Common myeloid progenitor, CD34-positive (primary cell): ENCODE results near the gene CCDC68.

Experiments
- CTCF ChIA-PET: fragments of 350-600 bp; sonication (Branson Sonifier 250); formaldehyde crosslinking; loops from one replicate; lab custom pipeline; 2021; ENCODE audit warnings: antibody characterized with exemption; lab: Charles Lee
- POLR2A ChIA-PET: fragments of 350-600 bp; sonication (Branson Sonifier 250); formaldehyde crosslinking; loops from one replicate; lab custom pipeline; 2021; ENCODE audit warnings: antibody characterized with exemption; lab: Charles Lee
- DNase-seq, 3 donors: peaks; one replicate each; pipeline versions ENCODE4 v3.0.0 to v3.0.0-alpha.2; 2013
- H3K27ac ChIP-seq, 2 experiments: 1 replicate in 1 of 2; 2 replicates in 1 of 2; pipeline ENCODE4 v1.7.0; 2013; ENCODE audit warnings: inconsistent platforms in 2 of 2, low read length in 2 of 2, mild to moderate bottlenecking in 2 of 2, low read depth in 1 of 2, moderate library complexity in 1 of 2; ENCODE audit not compliant: severe bottlenecking in 2 of 2, insufficient read depth in 1 of 2, poor library complexity in 1 of 2
- H3K27me3 ChIP-seq, 5 experiments: replicated peaks in 2 of 5; 1 replicate in 3 of 5; 2 replicates in 2 of 5; pipeline versions ENCODE4 v1.6.1 to v1.7.0; 2013; ENCODE audit warnings: low read length in 4 of 5, mild to moderate bottlenecking in 2 of 5, moderate library complexity in 2 of 5, inconsistent platforms in 1 of 5; ENCODE audit not compliant: insufficient read depth in 5 of 5, control insufficient read depth in 4 of 5
- H3K36me3 ChIP-seq, 4 experiments: 1 replicate in 2 of 4; 2 replicates in 2 of 4; pipeline versions ENCODE4 v1.6.1 to v1.7.0; 2013; ENCODE audit warnings: low read length in 3 of 4, control low read depth in 1 of 4, mild to moderate bottlenecking in 1 of 4; ENCODE audit not compliant: control insufficient read depth in 4 of 4, insufficient read depth in 4 of 4
- H3K4me1 ChIP-seq, 4 experiments: 1 replicate in 3 of 4; 2 replicates in 1 of 4; pipeline versions ENCODE4 v1.6.1 to v1.7.1; 2013; ENCODE audit warnings: low read length in 3 of 4, mild to moderate bottlenecking in 3 of 4, control low read depth in 1 of 4, inconsistent platforms in 1 of 4, moderate library complexity in 1 of 4; ENCODE audit not compliant: control insufficient read depth in 4 of 4, insufficient read depth in 4 of 4; ENCODE audit errors: control extremely low read depth in 1 of 4
- H3K4me3 ChIP-seq, 7 experiments: 1 replicate in 4 of 7; 2 replicates in 3 of 7; pipeline versions ENCODE4 v1.5.1 to v1.7.0; 2013; ENCODE audit warnings: mild to moderate bottlenecking in 7 of 7, low read length in 6 of 7, moderate library complexity in 6 of 7, inconsistent platforms in 2 of 7, low read depth in 2 of 7, control low read depth in 1 of 7; ENCODE audit not compliant: insufficient read depth in 4 of 7, control insufficient read depth in 1 of 7; ENCODE audit errors: extremely low read depth in 1 of 7
- H3K9me3 ChIP-seq, 5 experiments: 1 replicate in 4 of 5; 2 replicates in 1 of 5; pipeline versions ENCODE4 v1.6.1 to v1.7.1; 2013; ENCODE audit warnings: low read length in 4 of 5, mild to moderate bottlenecking in 2 of 5, inconsistent platforms in 1 of 5, low read depth in 1 of 5, moderate library complexity in 1 of 5; ENCODE audit not compliant: control insufficient read depth in 4 of 5, insufficient read depth in 2 of 5; ENCODE audit errors: control extremely low read depth in 1 of 5
- WGBS: methylation state at CpG from one replicate; pipeline ENCODE4 v1.1.5; 2013; ENCODE audit not compliant: insufficient coverage; 5-methylcytosine and 5-hydroxymethylcytosine counted together

The CCDC68 gene

GRCh38 chr18:54900290-54900689, 59.0 kb downstream of the CCDC68 start:
- DNase-seq, result no peak
- Histone ChIP-seq H3K9me3 (no peaks in the 10 kb centered on the region), H3K4me3 (no peak overlapping the region), H3K27ac (no peak overlapping the region), H3K27me3 (no peaks in the 10 kb centered on the region), H3K4me1 (peaks cover 0 to 9% (median 3%) of the 10 kb centered on the region in 4 experiments), H3K36me3 (no peaks in the 10 kb centered on the region)
- 80% methylated on average over 1 of the region's 2 CpGs for WGBS
- ChIA-PET CTCF (no interaction called here), POLR2A (no interaction called here)

- no peak overlapping the region for H3K4me3 ChIP-seq
- ChIA-PET CTCF (no interaction called here), POLR2A (no interaction called here)
- peaks cover 0 to 9% (median 3%) of the 10 kb centered on the region in 4 experiments for H3K4me1 ChIP-seq
- no peak for DNase-seq
- H3K27ac ChIP-seq, result no peak overlapping the region
- no peaks in the 10 kb centered on the region for H3K27me3 ChIP-seq
- no peaks in the 10 kb centered on the region for H3K9me3 ChIP-seq
- H3K36me3 ChIP-seq, result no peaks in the 10 kb centered on the region
Measured at GRCh38 chr18:54899500-54899899, 59.8 kb downstream of the CCDC68 start.

GRCh38 chr18:54888933-54889332, 70.3 kb downstream of the CCDC68 start:
- no peak for DNase-seq
- ChIA-PET CTCF (no interaction called here), POLR2A (no interaction called here)
- Histone ChIP-seq H3K27ac (no peak overlapping the region), H3K36me3 (peaks cover 0 to 47% (median 18%) of the 10 kb centered on the region in 4 experiments), H3K4me1 (peaks cover 0 to 8% (median 0%) of the 10 kb centered on the region in 4 experiments), H3K9me3 (peaks cover 0 to 2% (median 0%) of the 10 kb centered on the region in 5 experiments), H3K27me3 (no peaks in the 10 kb centered on the region), H3K4me3 (no peak overlapping the region)
- 88% methylated on average over 2 of the region's 2 CpGs for WGBS

DNA sequence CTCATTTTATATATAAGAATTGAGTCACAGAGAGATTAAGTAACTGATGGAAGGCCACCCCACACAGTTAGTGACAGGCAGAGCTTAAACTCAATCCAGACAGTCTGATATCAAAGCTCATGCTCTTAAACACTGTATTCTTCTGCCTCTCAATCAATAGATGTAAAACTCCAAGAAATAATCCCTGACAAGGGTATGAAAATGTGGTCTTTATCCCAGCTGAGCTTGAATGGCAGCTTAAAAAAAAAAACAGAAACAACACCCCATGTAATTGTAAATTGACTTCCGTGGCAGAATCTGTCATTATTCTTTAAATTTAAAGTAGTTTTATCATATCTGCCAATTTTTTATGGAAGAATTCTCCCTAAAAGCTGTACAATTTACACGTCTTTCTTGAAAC, 70.9 kb downstream of the CCDC68 start:
- H3K9me3 ChIP-seq, result peaks cover 0 to 2% (median 0%) of the 10 kb centered on the region in 5 experiments
- H3K36me3 ChIP-seq, result peaks cover 0 to 52% (median 19%) of the 10 kb centered on the region in 4 experiments
- WGBS, result no CpG with 5 or more reads among the region's 2 CpGs
- no peak for DNase-seq
- no peaks in the 10 kb centered on the region for H3K27me3 ChIP-seq
- no peak overlapping the region for H3K4me3 ChIP-seq
- H3K27ac ChIP-seq, result no peak overlapping the region
- POLR2A ChIA-PET, result no interaction called here
- H3K4me1 ChIP-seq, result peaks cover 0 to 8% (median 0%) of the 10 kb centered on the region in 4 experiments
- CTCF ChIA-PET, result no interaction called here

DNA sequence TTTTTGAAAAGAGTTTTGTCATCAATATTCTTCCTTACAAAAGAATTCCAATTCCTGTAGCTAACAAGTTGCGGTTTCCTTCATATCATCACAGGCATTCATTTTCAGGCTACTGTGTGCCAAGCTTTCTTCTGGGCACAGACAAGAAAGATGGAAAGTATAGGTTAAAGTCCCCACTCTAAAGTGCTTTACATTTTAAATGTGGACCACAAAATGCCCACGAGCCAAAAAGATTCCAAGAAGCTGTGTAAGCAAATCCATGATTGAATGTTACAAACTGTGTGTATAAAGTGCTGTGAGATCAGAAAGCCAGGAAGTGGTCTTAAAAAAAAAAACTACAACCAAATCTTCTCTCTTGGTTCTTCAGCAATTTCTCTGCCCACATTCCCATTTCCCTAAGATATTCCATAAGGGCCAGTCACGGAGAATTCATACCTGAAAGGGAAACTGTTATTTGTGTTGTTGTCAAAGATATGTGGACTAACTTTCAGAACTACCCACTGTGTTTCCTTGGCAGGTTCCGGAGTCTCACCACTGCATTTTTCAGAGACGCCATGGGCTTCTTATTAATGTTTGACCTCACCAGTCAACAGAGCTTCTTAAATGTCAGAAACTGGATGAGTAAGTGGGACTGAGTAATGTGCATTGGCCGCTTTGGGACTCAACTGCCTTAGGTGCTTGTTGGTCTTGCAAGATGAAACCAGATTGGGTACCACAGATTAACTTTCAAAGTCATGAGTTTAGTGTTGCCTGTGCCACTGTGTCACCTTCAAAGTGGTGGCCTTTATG, 75.3 kb downstream of the CCDC68 start:
- H3K4me1 ChIP-seq, result peaks cover 0 to 8% (median 1%) of the 10 kb centered on the region in 4 experiments
- peaks cover 2 to 77% (median 29%) of the 10 kb centered on the region in 4 experiments for H3K36me3 ChIP-seq
- ChIA-PET CTCF (interaction anchor here (1.0 to 1.2 kb wide), 2 partner anchors 10 to 12 kb away, joined by 3 read pairs; no protein-coding TSS in a partner anchor), POLR2A (no interaction called here)
- H3K27ac ChIP-seq, result no peak overlapping the region
- H3K9me3 ChIP-seq, result peaks cover 0 to 2% (median 0%) of the 10 kb centered on the region in 5 experiments
- H3K27me3 ChIP-seq, result no peaks in the 10 kb centered on the region
- WGBS, result 100% methylated on average over 1 of the region's 6 CpGs
- no peak for DNase-seq
- no peak overlapping the region for H3K4me3 ChIP-seq

GRCh38 chr18:54882318-54882717, 76.9 kb downstream of the CCDC68 start:
- POLR2A ChIA-PET, result interaction anchor here (0.6 kb wide), 1 partner anchor 195 kb away, joined by 3 read pairs; no protein-coding TSS in a partner anchor
- CTCF ChIA-PET, result interaction anchor here (1.7 kb wide), 1 partner anchor 9 kb away, joined by 4 read pairs; no protein-coding TSS in a partner anchor
- H3K4me3 ChIP-seq, result no peak overlapping the region
- no peak overlapping the region for H3K27ac ChIP-seq
- DNase-seq, result no peak
- H3K36me3 ChIP-seq, result peaks cover 2 to 66% (median 26%) of the 10 kb centered on the region in 4 experiments
- 94% methylated on average over 2 of the region's 4 CpGs for WGBS
- no peaks in the 10 kb centered on the region for H3K27me3 ChIP-seq
- peaks cover 0 to 16% (median 6%) of the 10 kb centered on the region in 4 experiments for H3K4me1 ChIP-seq
- H3K9me3 ChIP-seq, result peaks cover 0 to 2% (median 0%) of the 10 kb centered on the region in 5 experiments

DNA sequence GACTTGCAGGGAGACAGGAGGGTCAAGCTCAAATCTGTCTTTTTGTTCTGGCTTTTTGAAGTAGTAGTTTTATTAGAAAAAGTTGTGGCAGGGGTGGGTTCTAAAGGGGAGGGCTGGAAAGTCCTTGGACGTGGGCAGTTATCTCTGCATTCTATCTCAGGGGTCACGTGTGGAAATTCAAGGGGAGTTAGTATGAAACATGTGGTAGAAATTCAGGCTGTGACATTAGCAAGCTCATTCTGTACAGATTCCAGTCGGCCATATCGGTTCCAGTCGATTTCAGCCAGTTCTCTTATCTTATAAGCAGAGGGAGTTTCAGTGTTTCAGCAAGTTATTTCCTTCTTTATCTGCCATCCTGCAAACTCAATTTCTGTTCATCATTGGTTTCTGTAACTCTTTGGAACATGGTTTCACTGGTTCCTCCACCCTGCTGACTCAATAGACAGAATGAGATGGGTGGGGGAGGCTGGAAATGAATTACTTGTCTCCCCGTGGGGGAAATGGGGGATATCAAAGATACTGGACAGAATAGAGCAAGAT, 78.0 kb downstream of the CCDC68 start:
- Histone ChIP-seq H3K27ac (no peak overlapping the region), H3K9me3 (peaks cover 0 to 2% (median 0%) of the 10 kb centered on the region in 5 experiments), H3K36me3 (peaks cover 2 to 66% (median 26%) of the 10 kb centered on the region in 4 experiments), H3K4me1 (peaks cover 0 to 13% (median 8%) of the 10 kb centered on the region in 4 experiments), H3K27me3 (no peaks in the 10 kb centered on the region), H3K4me3 (no peak overlapping the region)
- WGBS, result 100% methylated on average over 4 of the region's 6 CpGs
- ChIA-PET CTCF (interaction anchor here (1.3 to 1.7 kb wide), 2 partner anchors 8 to 10 kb away, joined by 4 to 6 read pairs; no protein-coding TSS in a partner anchor), POLR2A (no interaction called here)
- peak in 1 of 3 donors; percentile 47 for DNase-seq
